ENCODE measurements around the gene MACROD1. TPM values are rescaled to one million over a fixed set of nuclear protein-coding genes. Genes with fewer than 3 reads are reported as not detected.

Gene MACROD1
- total RNA-seq, 2 experiments from 2014 or later = 6.0 to 6.3 TPM

- H3K27ac ChIP-seq (ENCODE audit: low read depth in 1 of 2, low read length in 2 of 2) = no peak overlapping the region
- POLR2A ChIA-PET = no interaction called here
- Mint-ChIP-seq H3K4me3 (no peak overlapping the region), H3K27ac (no peak overlapping the region), H3K4me1 (ENCODE audit: low read depth) (no peaks in the 10 kb centered on the region), H3K9me3 (no peaks in the 10 kb centered on the region), H3K36me3 (ENCODE audit: low read depth) (no peaks in the 10 kb centered on the region), H3K27me3 (no peaks in the 10 kb centered on the region)
- no peaks in the 10 kb centered on the region for H3K27me3 ChIP-seq (ENCODE audit: control insufficient read depth in 1 of 2, insufficient read depth in 2 of 2, low read length in 2 of 2)
- TF ChIP-seq, protein P1, sequence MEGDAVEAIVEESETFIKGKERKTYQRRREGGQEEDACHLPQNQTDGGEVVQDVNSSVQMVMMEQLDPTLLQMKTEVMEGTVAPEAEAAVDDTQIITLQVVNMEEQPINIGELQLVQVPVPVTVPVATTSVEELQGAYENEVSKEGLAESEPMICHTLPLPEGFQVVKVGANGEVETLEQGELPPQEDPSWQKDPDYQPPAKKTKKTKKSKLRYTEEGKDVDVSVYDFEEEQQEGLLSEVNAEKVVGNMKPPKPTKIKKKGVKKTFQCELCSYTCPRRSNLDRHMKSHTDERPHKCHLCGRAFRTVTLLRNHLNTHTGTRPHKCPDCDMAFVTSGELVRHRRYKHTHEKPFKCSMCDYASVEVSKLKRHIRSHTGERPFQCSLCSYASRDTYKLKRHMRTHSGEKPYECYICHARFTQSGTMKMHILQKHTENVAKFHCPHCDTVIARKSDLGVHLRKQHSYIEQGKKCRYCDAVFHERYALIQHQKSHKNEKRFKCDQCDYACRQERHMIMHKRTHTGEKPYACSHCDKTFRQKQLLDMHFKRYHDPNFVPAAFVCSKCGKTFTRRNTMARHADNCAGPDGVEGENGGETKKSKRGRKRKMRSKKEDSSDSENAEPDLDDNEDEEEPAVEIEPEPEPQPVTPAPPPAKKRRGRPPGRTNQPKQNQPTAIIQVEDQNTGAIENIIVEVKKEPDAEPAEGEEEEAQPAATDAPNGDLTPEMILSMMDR (IDR thresholded peaks at IDR 0.05) = no peak
- no peaks in the 10 kb centered on the region for H3K36me3 ChIP-seq (ENCODE audit: insufficient read depth, low read length)
- no peak for DNase-seq
- ATAC-seq (ENCODE audit: poor library complexity) = no peak
- CTCF ChIA-PET = no interaction called here
- intact Hi-C loops (cut with DNase I, micrococcal nuclease) = no loop called here
- H3K4me1 ChIP-seq (ENCODE audit: insufficient read depth, low read length) = no peaks in the 10 kb centered on the region
- no peak overlapping the region for H3K4me3 ChIP-seq (ENCODE audit: low read length)
- no peaks in the 10 kb centered on the region for H3K9me3 ChIP-seq (ENCODE audit: control insufficient read depth in 1 of 2, insufficient read depth in 1 of 2, low read length in 2 of 2)
Measured at GRCh38 chr11:64096835-64097234, 69.1 kb downstream of the MACROD1 start.

DNA sequence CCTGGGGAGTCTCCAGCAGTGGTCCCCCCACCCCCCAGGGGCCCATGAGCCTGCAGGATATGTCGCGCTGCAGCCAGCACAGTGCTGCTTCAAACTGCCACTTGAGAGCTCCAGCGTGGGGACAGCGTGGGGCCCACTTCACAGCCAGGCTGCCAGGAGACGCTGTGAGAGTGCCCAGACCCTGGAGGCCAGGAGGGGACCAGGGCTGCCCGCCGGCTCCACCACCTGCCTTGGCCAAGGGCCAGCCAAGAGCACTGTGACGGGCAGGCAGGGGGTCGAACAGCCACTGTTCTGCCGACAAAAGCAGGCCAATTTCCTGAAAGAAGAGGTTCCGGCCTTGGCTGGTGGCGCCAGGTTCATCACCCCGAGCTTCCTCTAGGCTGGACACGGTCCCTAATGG, 70.0 kb downstream of the MACROD1 start:
- Mint-ChIP-seq H3K9me3 (no peaks in the 10 kb centered on the region), H3K4me3 (no peak overlapping the region), H3K27me3 (no peaks in the 10 kb centered on the region), H3K27ac (no peak overlapping the region), H3K36me3 (ENCODE audit: low read depth) (no peaks in the 10 kb centered on the region), H3K4me1 (ENCODE audit: low read depth) (no peaks in the 10 kb centered on the region)
- Histone ChIP-seq H3K27me3 (ENCODE audit: control insufficient read depth in 1 of 2, insufficient read depth in 2 of 2, low read length in 2 of 2) (no peaks in the 10 kb centered on the region), H3K27ac (ENCODE audit: low read depth in 1 of 2, low read length in 2 of 2) (no peak overlapping the region), H3K4me3 (ENCODE audit: low read length) (no peak overlapping the region), H3K36me3 (ENCODE audit: insufficient read depth, low read length) (no peaks in the 10 kb centered on the region), H3K4me1 (ENCODE audit: insufficient read depth, low read length) (no peaks in the 10 kb centered on the region), H3K9me3 (ENCODE audit: control insufficient read depth in 1 of 2, insufficient read depth in 1 of 2, low read length in 2 of 2) (no peaks in the 10 kb centered on the region)
- ATAC-seq (ENCODE audit: poor library complexity) = no peak
- intact Hi-C loops (cut with DNase I, micrococcal nuclease) = no loop called here
- DNase-seq = no peak
- CTCF ChIA-PET = no interaction called here
- POLR2A ChIA-PET = no interaction called here
- TF ChIP-seq, protein P1 (IDR thresholded peaks at IDR 0.05) = no peak

DNA sequence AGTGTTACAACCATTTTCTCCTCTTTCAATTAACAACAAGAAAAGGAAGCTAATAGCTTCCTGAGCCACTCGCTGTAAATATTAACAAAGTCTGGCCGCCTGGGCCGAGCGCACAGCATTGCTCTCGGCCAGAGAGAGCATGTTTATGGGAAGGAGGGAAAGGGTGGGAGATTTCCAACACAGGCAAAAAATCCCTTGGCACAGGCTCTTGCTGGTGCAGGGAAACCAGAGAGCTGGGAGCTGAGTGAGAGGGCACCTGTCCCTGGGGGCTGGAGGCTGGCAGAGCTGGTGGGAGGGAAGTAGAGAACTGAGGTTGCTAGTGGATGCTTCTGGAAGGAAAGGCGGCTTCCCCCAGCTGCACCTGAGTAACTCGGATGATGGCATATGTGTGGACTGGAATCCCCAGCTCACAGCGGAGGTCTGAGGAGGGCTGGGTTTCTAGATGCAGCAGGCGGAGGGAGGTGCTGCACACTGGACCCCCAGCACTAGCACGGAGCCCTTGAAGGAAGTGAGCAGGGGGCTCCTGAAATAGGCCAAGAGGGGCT, 70.6 kb downstream of the MACROD1 start:
- no peak for ATAC-seq (ENCODE audit: poor library complexity)
- H3K36me3 ChIP-seq (ENCODE audit: insufficient read depth, low read length) = no peaks in the 10 kb centered on the region
- intact Hi-C loops (cut with DNase I, micrococcal nuclease) = no loop called here
- H3K9me3 Mint-ChIP-seq = no peaks in the 10 kb centered on the region
- no peak overlapping the region for H3K27ac ChIP-seq (ENCODE audit: low read depth in 1 of 2, low read length in 2 of 2)
- H3K4me3 Mint-ChIP-seq = no peak overlapping the region
- TF ChIP-seq, protein P1 (IDR thresholded peaks at IDR 0.05) = no peak
- H3K4me3 ChIP-seq (ENCODE audit: low read length) = no peak overlapping the region
- POLR2A ChIA-PET = no interaction called here
- no peak overlapping the region for H3K27ac Mint-ChIP-seq
- peaks cover 2% of the 10 kb centered on the region for H3K4me1 ChIP-seq (ENCODE audit: insufficient read depth, low read length)
- no peak for DNase-seq
- H3K9me3 ChIP-seq (ENCODE audit: control insufficient read depth in 1 of 2, insufficient read depth in 1 of 2, low read length in 2 of 2) = no peaks in the 10 kb centered on the region
- H3K4me1 Mint-ChIP-seq (ENCODE audit: low read depth) = no peaks in the 10 kb centered on the region
- no peaks in the 10 kb centered on the region for H3K36me3 Mint-ChIP-seq (ENCODE audit: low read depth)
- no peaks in the 10 kb centered on the region for H3K27me3 Mint-ChIP-seq
- H3K27me3 ChIP-seq (ENCODE audit: control insufficient read depth in 1 of 2, insufficient read depth in 2 of 2, low read length in 2 of 2) = no peaks in the 10 kb centered on the region
- CTCF ChIA-PET = no interaction called here
